DND-41 (cell line): ENCODE data around the gene ZMYM3.

Experiments used
- CTCF ChIP-seq: IDR thresholded peaks from 2 replicates; pipeline ENCODE4 v1.5.1; 2012; ENCODE audit warnings: borderline replicate concordance, low read length, moderate library complexity, mild to moderate bottlenecking; ENCODE audit not compliant: poor library complexity, severe bottlenecking; ENCODE audit errors: extremely low read depth
- EZH2 ChIP-seq: IDR thresholded peaks from 3 replicates; pipeline ENCODE4 v1.6.1; 2012; ENCODE audit warnings: borderline replicate concordance, low read depth, mild to moderate bottlenecking, moderate library complexity, low read length, inconsistent platforms; ENCODE audit not compliant: severe bottlenecking

- TF ChIP-seq CTCF (no peak), EZH2 (no peak)
These were observed 38.9 kb upstream of the ZMYM3 start for GRCh38 chrX:71292669-71293365.
